COLO829 (cell line): ENCODE data around the gene DACT3.

Experiments used
- DNase-seq: peaks from one replicate; pipeline ENCODE4 v3.0.0; 2012; ENCODE audit warnings: low spot score

DACT3 gene, protein sequence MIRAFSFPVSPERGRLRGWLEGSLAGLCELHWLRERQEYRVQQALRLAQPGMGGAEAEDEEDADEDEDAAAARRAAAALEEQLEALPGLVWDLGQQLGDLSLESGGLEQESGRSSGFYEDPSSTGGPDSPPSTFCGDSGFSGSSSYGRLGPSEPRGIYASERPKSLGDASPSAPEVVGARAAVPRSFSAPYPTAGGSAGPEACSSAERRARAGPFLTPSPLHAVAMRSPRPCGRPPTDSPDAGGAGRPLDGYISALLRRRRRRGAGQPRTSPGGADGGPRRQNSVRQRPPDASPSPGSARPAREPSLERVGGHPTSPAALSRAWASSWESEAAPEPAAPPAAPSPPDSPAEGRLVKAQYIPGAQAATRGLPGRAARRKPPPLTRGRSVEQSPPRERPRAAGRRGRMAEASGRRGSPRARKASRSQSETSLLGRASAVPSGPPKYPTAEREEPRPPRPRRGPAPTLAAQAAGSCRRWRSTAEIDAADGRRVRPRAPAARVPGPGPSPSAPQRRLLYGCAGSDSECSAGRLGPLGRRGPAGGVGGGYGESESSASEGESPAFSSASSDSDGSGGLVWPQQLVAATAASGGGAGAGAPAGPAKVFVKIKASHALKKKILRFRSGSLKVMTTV

DNA sequence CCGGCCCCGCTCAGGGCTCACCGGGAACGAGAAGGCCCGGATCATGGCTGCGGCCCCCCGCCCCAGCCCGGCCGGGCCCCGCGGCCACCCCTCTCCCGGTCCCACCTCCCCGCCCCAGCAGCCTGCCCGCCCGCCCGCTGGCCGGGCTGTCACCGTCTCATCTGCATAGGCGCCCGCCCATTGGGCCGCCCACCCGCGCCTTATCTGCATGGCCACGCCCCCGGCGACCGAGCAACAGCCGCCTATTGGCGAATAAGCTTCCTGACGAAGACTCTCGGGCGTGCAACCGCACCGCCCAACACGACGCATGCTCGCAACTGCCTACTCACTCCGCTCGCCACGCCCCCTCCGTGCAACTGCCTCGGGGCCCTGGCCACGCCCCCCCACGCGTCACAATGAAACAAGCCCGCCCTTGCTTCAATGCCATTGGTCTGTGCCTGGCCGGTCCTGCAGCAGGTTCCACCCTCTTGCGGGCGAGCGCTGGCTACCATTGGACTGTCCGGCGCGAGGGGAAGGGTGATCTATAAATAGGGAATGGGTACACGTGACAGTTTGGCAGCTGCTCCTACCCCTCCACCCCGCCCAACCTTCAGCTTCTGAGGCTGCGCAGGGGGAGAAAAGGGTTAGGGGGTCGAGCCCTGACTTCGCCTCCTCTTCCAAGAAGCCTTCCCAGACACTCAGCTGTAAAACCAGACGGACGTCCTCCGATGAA is at the start of gene DACT3:
Gene DACT3, minus strand, starts transcription at position 163 of the 712 bp plus-strand sequence. Its CDS starts 118 bp downstream, at position 45.
- peak; percentile 100 for DNase-seq

DNA sequence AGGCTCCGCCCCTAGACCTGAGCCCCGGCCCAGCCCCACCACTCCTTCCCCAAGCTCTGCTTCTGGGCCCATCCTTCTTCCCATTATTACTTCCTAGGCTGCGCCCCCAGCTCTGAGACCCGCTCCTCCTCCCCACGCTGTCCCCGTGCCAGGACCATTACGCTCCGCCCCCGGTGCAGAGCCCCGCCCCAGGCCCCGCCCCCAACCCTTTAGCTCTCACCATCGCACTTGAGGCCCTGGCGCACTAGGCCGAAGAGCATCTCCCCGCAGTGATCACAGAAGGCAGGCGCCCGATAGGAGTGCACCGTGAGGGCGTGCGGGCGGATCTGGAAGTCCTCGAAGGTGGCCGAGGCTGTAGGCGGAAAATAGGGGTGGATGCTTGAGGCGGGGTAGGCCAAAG is 49.7 kb upstream of the DACT3 start:
- no peak for DNase-seq

DNA sequence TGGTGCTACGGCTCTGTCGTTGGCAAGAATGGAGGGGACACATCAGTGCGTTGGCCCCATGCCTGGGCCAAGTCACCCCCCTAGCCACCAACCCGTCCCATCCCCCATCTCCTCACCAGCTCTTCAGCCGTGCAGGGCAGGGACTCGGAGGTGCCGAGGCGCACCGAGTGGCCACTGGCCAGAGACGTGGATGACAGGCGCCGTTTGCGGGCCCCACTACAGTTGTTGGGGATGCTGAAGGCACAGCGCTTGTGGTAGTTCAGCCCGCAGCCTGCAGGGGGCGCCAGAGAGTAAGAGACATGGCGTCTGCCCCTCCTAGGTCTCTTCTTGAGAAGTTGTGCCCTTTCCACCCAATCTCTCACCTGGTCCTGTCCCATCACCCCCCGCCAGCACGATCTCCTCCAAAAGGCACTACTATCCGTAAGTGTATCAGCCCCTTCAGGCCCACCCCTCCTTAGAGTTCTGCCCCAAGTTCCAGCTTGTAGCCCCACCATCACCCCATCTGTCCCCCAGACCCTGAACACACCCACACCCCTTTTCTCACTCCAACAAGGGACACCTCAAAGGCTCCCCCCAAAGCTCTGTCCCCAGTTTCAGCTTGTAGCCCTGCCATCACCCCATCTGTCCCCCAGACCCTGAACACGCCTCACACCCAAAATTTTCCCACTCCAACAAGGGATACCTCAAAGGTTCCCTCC is 43.5 kb upstream of the DACT3 start:
- DNase-seq: peak; percentile 80

DNA sequence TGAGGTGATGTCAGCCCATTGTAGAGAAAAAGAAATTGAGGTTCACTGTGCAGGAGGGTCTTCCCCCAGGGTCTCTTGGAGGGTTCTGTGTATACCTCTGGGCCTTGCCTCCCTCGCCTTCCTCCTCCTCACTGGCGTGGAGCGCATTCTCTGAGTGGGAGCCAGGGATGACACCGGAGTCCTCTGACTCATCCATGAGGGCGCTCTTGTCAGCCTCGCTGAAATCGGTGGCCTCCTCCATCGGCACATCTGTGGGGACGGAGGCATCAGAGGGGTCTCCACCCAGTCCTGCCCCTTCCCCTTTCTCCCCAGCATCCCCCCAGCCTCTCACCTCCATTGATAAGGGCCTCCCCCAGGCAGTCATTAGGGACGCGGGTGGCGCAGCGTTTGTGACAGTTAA is 39.7 kb upstream of the DACT3 start:
- no peak for DNase-seq

DNA sequence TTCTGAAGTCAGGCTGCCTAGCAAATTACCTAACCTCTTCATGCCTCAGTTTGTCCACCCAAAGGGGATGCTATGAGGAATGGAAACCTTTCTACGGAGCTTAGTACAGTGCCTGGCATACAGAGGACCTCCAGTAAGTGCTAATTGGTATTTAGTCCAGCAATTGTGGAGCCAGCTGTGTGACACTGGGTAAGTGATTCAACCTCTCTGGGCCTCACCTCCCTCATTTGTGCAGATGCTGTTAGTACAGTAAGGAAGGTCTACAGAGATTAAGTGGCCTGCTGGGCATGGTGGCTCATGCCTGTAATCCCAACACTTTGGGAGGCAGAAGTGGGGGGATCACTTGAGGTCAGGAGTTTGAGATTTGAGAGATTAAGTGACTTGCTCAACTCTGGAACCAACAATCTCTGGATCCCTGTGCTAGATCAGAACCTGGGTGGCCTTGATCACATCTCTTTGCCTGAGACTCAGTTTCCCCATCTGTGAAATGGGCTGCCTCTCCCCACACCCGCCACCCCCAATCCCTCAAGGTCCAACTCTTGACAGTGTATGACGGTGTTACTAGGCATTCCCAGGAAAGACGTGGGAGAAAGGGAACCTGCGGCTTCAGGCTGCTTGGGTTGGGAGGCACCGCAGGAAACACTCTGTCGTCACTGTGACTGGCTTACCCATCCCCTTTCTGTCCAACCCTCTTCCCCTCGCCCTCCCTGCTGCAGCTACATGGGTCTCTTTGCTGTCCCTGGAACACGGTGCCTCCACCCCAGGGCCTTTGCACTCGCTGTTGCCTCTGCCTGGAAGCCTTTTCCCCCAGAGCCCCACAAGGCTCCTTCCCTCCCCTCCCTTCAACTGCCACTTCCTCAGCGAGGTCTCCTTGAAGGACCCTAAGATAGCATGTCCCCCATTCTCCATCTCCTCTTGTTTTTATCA is 37.7 kb upstream of the DACT3 start:
- no peak for DNase-seq

DNA sequence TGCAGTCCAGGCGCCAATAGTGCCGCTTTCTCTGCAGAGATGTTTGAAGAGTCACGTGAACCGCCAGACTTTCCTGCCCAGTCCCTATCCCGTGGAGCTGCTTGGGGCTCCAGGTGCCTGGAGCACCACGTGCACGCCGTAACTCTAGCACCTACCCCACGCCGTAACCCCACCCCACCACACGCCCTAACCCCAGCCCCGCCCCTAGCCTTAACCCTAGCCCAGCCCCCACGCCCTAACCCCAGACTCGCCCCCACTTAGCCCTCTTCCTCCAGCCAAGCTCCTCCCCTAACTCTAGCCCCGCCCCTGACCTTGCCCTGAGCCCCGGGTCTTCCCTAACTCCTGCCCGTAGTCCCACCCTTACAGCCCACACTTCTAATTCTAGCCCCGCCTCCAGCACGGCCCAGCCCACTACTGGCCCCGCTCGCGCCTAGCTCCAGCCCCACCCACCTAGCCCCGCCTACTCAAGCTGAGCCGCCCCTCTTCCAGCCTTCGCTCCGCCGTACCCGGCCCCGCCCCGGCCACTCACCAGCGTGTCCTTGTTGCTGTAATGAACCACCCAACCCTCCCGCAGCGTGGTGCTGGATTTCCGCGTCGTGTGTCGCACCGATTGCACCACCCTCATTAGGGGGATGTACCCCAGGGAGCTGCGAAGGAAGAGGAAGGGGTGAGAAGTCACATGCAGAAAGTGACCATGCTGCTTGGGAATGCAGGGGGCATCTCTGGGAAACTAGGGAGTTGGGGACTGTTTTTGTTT is 36.4 kb upstream of the DACT3 start:
- DNase-seq: peak; percentile 96

DNA sequence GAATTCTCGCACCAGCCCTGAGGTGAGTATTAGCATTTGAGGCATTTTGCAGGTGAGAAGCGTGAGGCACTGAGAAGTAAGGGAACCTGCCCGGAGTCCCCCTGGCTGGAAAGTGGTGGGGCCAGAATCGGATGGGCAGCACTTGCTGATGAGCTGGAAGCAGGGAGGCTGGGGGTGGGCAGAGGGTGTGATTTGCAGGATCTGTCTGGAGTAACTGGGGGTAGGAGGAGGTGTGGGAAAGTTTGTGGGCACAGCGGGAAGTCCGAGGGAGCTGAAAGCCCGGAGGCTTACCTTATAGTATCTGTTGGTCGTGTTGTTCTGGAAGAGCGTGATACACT is 35.9 kb upstream of the DACT3 start:
- no peak for DNase-seq

DNA sequence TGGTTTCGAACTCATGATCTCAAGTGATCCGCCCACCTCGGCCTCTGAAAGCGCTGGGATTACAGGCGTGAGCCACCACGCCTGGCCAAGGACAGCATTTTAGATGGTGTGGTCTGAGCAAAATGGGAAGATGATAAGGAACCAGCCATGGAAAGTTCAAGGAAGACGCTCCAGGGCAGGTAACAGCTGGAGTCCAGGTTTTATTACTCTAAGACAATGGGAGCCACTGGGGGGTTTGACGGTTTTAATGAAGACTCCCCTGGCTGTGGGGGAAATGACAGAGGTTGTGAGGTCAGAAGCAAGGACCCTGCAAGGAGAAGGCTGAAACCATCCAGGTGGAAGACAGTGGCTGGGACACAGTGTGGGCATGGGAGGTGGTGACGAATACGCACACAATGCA is 35.1 kb upstream of the DACT3 start:
- DNase-seq: no peak

DNA sequence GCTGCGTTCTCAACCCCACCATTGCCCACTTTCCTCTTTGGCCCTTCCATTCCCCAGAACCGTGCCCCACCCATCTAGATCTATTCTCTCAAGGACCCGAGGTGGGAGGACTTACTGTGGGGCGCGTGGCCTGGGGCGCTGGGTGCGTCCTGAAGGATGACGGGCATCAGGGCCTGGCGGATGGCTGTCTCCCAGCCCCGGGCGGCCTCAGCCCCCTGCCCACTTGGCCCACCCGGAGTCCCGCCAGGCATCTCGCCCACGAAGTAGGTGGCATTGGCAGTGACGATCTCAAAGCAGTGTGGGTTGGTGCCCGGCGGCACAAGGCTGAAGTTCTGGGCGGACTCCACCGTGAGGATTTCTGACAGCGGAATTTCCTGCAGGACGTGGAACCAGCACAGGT is 32.8 kb upstream of the DACT3 start:
- DNase-seq: no peak

DNA sequence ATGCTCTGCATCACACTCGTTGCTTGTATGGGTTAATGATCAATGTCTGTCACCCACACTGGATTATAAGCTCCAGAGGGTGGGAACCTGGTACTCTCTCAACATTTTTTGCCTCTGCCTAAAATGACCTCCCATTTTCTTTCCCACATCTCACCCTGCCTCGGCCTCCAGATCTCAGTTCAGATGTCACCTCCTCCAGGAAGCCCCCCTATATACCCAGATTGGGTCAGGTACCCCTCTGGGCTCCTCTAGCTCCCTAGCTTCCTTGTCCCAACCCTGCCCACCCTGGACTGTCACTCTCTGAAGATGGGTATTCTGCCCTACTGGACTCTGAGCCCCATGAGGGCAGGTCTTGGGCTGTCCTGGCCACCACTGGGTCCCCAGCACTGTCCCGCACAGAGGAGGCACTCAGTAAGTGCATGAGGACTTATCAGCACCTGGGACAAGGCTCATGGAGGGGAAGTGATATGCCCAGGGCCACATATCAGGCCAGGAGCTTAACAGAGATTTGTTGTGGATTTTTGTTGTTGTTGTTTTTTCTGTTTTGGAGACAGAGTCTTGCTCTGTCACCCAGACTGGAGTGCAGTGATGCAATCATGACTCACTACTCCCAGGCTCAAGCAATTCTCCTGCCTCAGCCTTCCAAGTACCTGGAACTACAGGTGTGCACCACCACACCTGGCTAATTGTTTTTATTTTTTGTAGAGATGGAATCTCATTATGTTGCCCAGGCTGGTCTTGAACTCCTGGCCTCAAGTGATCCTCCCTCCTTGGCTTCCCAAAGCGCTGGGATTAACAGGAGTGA is 32.1 kb upstream of the DACT3 start:
- no peak for DNase-seq

DNA sequence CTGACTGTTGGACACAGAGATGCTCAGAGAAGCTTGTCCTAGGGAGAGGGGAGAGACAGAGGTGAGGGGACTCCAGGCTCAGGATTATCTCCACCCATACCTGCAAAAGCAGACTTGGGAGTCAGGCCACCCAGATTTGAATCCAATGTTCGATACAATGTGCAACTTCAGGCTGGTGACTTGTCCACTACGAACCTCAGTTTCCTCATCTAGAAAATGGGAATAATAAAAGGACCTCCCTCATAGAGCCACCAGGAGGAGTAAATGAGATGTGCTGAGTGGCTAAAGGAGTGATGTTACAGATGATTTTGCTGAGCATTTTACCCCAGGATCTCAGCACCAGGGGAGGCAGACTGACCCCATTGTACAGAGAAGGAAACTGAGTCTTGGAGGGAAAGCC is 31.0 kb upstream of the DACT3 start:
- no peak for DNase-seq

DNA sequence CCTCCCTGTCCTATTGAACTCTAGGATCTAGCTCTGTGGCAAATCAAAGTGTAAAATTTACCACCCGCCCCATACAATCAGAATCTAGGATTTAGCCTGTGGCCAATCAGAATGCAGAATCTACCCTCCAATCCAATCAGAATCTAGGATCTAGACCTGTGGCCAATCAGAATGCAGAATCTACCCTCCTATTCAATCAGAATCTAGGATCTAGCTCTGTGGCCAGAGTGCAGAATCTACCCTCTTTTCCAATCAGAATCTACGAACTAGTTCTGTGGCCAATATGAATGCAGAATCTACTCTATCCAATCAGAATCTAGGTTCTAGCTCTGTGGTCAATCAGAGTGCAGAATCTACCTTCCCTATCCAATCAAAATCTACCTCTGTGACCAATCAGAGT is 30.1 kb upstream of the DACT3 start:
- no peak for DNase-seq

DNA sequence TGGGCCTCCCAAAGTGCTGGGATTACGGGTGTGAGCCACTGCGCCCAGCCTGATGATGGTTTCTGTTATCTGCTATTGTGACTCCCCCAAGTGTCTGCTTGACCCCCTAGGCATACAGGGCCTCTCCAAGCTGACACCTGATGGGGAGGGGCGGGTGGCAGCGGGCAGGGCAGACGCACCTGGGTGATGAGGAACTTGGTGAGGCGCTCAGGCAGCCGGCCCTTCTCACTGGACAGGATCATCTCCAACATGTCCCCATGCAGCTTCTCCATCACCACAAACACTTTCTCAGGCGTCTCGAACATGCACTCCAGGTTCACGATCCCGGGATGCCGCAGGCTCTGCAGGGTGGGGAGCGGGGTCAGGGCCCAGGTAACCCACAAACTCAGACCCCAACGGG is 28.4 kb upstream of the DACT3 start:
- no peak for DNase-seq

DNA sequence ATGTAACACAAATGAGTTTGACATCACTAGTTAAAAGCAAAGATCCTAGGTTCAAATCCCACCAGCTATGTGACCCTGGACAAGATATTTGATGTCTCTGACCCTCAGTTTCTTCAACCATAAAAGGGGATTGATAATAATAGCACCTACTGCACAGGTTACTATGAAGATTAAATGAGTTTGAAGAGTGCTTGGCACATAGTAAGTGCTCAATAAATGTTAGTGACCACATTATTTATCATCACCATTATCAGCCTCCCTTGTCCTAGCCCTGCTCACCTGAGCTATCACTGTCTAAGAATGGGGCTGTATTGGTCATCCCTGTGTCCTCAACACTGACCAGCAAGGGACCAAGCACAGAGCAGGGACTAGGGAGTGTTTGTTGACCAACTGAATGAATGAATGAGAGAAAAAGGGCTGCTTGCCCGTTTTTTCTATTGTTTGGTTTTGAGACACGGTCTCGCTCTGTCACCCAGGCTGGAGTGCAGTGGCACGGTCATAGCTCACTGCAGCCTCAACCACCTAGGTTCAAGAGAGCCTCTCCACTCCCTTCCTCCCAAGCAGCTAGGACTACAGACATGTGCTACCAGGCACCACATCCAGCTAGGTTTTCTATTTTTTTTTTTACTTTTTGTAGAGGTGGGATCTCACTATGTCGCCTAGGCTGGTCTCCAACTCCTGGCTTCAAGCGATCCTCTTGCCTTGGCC is 26.6 kb upstream of the DACT3 start:
- DNase-seq: no peak

DNA sequence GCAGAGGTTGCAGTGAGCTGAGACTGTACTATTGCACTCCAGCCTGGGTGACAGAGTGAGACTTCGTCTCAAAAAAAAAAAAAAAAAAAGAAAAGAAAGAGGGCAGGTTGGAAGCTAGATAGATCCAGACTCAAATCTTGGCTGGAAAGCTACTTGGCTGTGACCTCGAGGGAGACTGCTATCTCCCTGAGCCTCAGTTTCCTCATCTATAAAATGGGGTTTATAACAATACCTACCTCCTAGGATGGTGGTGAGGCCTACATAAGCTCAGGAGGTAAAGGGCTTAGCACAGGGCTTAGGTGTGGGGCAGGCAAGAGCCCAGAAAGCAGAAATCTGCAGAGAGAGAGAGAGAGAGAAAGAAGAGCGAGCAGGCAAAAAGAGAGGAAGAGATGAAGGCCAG is 24.2 kb upstream of the DACT3 start:
- DNase-seq: no peak

DNA sequence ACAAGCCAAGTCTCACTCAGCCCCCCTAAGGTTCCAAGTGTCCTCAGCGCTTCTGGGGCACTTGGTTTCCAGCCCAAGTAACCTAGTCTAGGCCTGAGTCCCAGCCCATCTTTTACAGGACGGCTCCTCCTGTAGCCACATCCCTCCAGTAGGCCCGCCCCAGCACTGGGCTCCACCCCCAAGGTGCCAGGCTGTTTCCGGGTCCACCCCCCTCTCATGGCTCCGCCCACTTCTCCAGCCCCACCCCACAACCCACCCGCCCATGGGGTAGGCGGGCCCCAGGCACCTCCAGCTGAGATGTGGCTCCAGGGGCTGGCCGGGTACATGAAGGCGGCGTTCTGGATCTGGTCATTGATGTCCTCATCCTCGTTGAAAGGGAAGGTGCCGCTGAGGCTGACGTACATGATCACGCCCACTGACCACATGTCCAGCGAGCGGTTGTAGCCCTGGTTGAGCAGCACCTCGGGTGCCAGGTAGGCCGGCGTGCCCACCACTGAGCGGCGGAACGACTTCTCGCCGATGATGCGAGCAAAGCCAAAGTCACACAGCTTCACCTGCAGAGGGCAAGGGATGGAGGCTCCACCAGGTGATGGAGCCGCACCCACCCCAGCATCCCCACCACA is 17.2 kb upstream of the DACT3 start:
- peak; percentile 61 for DNase-seq

DNA sequence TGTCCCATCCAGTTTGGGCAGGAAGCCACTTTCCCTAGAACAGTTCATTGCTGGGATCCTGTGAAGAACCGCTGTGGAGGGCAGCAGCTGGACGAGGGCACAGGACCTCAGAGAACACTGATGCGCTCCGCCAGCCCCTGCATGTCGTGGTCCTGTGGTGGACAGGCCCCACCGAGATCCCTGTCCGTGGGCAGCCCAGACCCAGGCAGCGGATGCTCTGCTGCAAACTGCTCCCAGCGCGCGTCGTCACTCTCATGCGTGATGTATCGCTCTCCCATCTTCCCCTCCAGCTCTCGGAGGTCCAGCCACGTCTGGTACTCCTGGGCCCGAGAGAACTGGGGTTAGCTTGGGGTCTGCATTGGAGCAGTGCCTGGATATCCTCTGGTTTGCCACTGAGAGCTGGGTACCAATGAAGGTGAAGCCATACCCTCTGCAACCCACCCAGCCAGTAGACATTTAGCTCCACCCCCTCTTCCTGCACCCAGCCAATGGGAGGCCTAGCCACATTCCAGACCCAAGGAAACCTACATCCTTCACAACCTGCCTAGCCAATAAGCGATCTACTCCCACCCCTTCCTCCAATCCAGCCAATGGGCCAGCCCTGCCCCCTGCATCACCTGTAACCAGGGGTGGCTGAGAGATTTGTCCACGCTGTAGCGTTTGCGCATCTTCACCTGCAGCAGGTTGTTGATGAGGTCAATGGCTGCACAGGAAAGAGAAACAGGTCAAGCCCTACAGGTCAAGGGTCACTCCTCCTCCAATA is 13.6 kb upstream of the DACT3 start:
- no peak for DNase-seq

DNA sequence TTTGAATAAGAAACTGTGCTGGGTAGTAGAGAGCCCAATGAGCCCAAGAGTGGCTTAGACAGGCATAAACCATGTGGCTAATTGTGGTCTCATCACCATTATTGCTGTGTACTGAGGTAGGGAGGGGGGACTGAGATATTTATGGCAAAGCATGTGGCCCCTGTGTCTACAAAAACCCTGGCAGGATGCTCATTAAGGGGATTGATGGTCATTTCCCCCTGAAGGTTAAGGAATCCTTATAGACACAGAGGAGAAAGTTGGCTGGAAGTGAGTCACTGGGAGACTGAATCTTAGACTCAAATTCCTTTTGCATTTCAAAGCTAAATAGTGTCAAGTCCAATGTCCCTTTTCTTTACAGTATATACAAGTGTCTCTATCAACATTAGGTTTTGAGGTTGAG is 9.8 kb upstream of the DACT3 start:
- DNase-seq: no peak
